ENCODE results near the gene TCF12.

GRCh38 chr15:56894601-56895000 is 23.8 kb upstream of the TCF12 start:
- TF ChIP-seq EZH2 (IDR thresholded peaks at IDR 0.05; ENCODE audit: borderline replicate concordance, low read depth, low read length, severe bottlenecking), result no peak
- no peak for TF ChIP-seq MAX (IDR thresholded peaks at IDR 0.05; ENCODE audit: insufficient read depth, insufficient read length)
- TF ChIP-seq CTCF (IDR thresholded peaks at IDR 0.05; ENCODE audit: extremely low read depth in 1 of 2, insufficient read depth in 1 of 2, low read depth in 1 of 2, low read length in 2 of 2), result no peak
- TF ChIP-seq POLR2A (IDR thresholded peaks at IDR 0.05; ENCODE audit: low read depth, low read length), result no peak
